Activated CD4-positive, alpha-beta T cell treated with anti-CD3 and anti-CD28 coated beads, Interleukin-2, amount 50 U/mL, for 24 hours (primary cell): ENCODE measurements around the gene PFDN4.

ENCODE experiments used
- DNase-seq, 2 donors: peaks; one replicate each; pipeline ENCODE4 v3.0.0-alpha.2; 2020; ENCODE audit warnings: low read depth in 1 of 2, low spot score in 1 of 2

The PFDN4 gene

GRCh38 chr20:54207743-54208547 lies at the start of gene PFDN4:
TSS of gene PFDN4 (plus strand) at chr20:54208087. CDS start at chr20:54208101, 14 bp downstream.
- DNase-seq, result peak; percentile 67 to 74

DNA sequence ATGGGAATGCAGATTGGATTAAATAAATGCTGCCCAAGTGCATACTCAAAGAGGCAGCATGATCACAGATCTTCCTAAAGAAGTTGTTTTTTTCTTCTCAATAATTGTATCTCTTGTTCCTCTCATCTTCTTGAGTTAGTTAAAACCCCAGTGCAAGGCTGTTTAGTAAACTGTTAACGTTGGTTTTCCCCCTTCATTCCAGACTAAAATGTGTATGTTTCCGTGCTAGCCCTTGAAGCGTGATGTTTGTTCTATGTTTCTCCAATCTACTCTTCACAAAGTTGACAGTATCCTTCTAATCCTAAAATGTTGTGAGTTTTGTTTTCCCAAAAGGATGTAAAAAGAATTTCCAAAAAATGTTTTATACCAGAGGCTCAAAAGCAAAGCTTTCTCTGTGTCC lies 49.7 kb upstream of the PFDN4 start:
- DNase-seq, result no peak

DNA sequence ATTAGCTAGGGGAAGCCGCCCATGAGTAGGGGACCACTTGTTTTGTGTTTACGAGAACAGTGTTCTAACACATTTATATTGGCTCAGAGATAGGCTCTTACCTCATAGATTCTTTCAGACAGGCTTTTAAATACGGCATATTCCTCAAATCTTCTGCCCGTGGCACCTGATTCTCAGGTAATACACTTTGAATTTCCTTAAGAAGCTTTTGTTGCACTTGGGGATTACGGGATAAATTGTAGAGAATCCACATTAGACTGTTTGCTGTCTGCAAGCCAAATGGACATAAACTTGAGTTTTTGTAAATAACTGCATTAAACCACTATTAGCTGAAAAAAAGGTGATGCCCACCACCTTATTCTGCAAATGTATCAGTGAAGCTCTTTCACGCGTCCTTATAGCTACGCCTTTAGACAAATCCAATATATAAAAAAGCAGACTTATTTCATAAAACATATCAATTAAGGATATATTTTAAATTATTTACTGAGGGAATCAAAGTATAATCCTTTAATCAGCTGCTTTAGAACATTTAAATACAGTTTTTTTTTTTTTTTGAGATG lies 49.0 kb upstream of the PFDN4 start:
- no peak for DNase-seq

- no peak for DNase-seq
These were observed 47.6 kb upstream of the PFDN4 start for GRCh38 chr20:54160065-54161007.

GRCh38 chr20:54161008-54161820 lies 46.7 kb upstream of the PFDN4 start:
- DNase-seq, result no peak

GRCh38 chr20:54161821-54162149 lies 46.1 kb upstream of the PFDN4 start:
- no peak for DNase-seq

- no peak for DNase-seq
These were observed 45.4 kb upstream of the PFDN4 start for GRCh38 chr20:54162378-54163009.

GRCh38 chr20:54163402-54163801 lies 44.5 kb upstream of the PFDN4 start:
- DNase-seq, result no peak

DNA sequence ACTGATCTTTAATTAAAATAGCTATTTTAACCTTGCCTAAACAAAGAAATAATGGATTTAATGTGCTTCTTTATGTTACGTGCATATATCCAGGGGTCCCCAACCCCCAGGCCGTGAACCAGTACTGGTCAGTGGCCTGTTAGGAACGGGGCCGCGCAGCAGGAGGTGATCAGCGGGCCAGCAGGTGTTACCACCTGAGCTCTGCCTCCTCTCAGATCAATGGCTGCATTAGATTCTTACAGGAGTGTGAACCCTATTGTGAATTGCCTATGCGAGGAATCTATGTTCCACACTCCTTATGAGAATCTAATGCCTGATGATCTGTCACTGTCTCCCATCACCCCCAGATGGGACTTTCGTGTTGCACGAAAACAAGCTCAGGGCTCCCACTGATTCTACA lies 42.9 kb upstream of the PFDN4 start:
- DNase-seq, result no peak

GRCh38 chr20:54165803-54166202 lies 42.1 kb upstream of the PFDN4 start:
- DNase-seq, result no peak

- no peak for DNase-seq
These were observed 40.8 kb upstream of the PFDN4 start for GRCh38 chr20:54166987-54167662.

DNA sequence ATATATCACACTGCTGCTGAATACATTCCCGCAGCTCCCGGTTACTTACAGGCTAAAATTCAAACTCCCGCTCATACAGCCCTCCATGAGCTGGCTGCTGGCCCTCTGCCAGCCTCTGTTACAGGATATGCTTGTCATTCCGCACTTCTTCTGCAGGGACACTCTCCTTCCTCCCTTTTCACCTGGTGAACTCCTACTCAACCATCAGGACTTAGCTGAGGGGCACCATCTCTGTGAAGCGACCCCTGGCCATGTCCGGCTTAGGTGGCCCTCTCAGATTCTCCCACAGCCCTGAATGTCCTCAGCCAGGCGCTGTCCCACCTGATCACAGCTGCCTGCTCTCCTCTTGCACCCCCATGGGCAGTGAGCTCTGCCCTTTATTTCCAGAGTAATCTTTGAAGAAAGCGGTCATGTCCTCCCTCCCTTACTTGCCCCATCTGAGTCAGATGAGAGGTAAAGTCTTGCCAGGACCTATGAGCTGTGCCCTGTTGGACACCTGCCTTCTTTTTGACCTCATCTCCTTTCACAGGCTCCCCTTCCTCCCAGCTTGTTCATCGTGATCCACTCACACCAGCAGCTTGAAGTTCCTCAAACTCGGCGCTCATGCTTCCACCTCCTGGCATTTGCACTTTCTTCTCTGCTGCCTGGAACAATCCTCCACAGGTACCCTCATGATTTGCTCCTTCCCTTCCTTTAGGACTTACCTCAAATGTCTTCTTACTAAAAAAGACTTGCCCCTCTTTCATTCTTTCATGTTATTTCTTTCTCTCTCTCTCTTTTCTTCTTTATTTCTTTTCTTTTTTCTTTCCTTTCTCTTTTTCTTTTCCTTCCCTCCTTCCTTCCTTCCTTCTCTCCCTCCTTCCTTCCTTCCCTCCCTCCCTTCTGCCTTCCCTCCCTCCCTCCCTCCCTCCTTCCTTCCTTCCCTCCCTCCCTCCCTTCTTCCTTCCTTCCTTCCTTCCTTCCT lies 39.7 kb upstream of the PFDN4 start:
- DNase-seq, result no peak

DNA sequence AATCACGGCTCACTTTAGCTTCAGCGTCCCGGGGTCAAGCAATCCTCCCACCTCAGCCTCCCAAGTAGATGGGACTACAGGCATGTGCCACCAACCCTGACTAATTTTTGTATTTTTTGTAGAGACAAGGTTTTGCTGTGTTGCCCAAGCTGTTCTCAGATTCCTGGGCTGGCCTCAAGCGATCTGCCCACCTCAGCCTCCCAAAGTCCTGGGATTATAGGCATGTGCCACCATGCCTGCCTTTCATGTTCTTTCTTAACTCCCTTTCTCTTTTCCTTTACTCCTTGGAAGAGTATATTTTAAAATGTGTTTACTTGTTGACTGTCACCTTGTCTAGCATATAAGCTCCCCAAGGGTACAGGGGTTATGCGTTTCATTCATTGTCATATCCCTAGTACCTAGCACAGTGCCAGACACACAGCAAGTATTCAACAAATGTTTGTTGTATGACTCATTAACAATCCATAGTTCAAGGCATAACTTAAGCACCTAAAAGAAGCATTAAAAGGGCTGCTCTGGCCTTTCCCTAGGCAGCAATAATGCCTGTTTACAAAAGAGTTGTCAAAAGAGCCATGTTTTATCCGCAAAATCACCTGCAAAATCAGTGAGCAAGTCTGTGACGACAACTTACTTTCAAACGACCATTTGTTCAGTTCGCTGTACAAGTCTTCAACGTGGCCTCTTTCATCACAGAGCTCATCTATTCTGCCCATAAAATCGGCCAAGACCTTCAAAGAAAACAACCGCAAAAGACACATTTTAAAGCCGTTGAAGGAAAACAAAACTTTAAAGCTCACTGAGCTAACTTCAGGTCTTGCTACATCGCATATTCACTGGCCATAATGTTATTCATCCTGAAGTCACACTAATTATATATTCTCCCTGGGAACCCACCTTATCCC lies 38.7 kb upstream of the PFDN4 start:
- DNase-seq, result no peak

- no peak for DNase-seq
These were observed 37.8 kb upstream of the PFDN4 start for GRCh38 chr20:54170026-54170471.

DNA sequence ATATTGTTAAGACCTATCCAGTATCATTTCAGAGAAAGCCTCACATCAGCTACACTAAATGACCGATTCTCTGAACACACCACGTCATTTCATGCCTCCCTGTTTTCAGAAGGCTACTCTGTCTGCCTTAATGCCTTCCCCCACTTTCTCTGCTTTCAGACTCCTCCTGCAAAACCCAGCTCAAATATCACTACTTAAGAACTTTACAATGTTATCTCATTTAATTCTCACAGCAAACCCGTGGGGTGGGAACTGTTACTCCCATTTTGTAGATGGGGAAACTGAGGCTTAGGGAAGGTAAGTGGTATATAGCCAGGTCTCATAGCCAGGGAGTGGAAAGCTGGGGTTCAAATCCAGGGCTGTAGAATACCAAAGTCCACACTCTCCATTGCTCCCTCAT lies 36.9 kb upstream of the PFDN4 start:
- no peak for DNase-seq

- no peak for DNase-seq
These were observed 35.4 kb upstream of the PFDN4 start for GRCh38 chr20:54172532-54172855.

DNA sequence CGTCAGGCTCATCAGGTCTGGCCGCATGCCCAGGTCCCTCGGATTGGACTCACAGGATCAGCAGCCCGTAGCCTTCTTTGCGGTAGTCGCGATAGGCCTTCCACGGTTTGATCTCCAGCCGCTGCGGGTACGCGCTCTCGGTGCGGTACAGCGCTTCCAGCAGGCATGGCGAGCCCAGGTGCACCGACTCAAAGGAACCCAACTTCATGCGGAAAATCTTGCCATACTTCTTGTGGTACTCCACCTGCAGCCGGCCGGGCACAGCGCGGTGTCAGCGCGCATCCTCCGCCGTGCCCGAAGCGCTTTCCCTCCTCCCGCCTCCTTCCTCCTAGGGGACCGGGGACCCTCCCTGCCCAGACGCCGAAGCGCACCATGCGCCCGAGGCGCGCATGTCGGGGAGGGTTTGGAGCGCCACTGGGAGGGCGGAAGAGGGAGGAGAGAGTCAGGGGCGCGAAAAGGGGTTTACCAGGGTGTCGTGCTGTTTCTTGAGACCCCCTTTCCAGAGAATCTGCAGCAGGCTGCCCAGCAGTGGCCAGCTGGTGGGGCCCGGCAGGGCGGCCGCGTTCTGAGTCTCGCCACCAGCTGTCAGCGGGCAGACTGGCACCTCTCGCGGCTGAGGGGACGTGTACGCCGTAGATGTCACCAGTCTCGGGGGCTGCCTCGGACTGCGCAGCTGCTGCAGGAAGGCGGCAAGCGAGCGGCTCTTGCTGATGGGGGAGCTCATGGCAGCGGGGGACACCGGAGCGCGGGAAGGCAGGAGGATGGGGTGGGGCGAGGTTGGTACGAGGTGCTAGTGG lies 34.8 kb upstream of the PFDN4 start:
- DNase-seq, result no peak
